ENCODE data around the gene KLHDC1.
"Not testable (repeated sequence)": the region's sequence is repeated elsewhere in the genome, so short reads cannot be mapped to it uniquely, and the experiment has no call there.

The KLHDC1 gene

GRCh38 chr14:49727171-49727570 is 34.3 kb downstream of the KLHDC1 start:
- DNase-seq (ENCODE audit: low read depth), result no peak

DNA sequence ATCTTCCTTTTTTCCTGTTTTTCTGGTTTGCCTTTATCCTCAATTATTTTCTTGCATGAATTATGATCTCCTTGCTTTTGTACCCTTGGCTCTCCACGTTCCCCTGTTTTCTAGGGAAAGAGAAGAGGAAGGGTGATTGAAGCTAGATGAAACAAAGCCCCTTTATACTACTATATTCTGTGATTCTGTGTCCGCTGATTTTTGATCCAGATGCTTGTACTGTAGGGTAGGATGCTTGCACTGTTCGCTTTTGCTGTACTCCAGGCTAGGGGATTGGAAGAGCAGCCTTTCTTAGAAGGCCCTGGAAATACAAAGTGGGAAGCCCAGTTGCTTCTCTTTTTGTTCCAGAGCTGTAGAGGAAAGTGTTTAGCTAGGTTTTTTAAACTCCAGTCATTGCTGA is 40.0 kb downstream of the KLHDC1 start:
- no peak for DNase-seq (ENCODE audit: low read depth)

DNA sequence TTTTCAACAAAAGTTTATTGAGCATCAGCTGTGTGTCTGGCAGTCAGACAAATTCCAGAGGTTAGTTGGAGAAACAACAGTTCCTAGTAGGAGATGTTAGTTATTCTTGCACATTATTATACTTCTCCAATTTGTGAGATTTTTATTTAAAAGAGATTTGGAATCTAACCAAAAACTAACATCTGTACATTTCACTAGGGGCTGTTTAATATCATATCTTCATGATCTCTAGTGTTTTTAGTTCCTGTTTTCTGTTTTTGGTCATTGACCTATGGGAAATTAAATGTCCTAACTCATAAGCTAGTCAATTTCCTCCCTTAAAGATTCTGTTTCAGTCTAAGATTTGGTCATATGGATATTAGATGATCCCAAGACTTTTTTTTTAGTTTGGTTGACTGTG is 40.9 kb downstream of the KLHDC1 start:
- no peak for DNase-seq (ENCODE audit: low read depth)

- DNase-seq (ENCODE audit: low read depth), result not testable (repeated sequence)
Observed at GRCh38 chr14:49735669-49736068, 42.7 kb downstream of the KLHDC1 start.

DNA sequence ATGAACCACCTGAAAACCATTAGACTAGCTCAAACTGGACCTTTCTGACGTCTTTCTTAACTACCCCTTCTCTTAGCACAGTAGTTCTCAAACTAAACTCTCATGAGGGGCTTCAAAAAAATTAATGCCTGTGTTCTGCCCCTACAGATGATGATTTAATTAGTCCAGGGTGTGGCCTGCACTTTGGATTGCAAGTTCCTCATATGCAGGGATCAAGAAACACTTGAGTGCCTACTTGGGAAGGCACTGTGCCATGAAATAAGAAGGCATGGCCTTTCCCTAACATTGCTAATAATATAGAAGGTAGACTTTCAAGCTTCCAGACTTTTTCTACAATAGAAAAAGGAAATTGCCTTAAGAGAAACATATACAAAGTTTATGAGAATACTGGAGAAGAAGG is 52.3 kb downstream of the KLHDC1 start:
- no peak for DNase-seq (ENCODE audit: low read depth)

GRCh38 chr14:49746476-49746875 is 53.6 kb downstream of the KLHDC1 start:
- not testable (repeated sequence) for DNase-seq (ENCODE audit: low read depth)

DNA sequence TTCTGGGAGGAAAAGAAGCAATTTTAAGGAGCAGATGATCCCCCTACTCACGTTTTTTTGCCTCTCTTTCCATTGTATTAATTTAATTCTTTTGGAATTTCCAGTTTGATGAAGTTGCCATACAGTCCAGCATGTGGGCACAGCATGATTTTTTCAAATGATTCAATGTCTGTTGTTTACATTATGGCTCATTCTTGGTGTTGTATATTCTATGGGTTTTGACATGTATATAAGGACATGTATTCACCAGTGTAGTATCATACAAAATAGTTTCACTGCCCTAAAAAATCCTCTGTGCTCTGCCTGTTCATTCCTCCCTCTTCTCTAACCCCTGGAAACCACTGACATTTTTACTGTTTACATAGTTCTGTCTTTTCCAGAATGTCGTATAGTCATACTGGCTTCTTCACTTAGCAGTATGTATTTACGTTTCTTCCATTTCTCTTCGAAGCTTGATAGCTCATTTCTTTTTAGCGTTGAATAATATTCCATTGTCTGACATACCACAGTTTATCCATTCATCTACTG is 61.7 kb downstream of the KLHDC1 start:
- no peak for DNase-seq (ENCODE audit: low read depth)

DNA sequence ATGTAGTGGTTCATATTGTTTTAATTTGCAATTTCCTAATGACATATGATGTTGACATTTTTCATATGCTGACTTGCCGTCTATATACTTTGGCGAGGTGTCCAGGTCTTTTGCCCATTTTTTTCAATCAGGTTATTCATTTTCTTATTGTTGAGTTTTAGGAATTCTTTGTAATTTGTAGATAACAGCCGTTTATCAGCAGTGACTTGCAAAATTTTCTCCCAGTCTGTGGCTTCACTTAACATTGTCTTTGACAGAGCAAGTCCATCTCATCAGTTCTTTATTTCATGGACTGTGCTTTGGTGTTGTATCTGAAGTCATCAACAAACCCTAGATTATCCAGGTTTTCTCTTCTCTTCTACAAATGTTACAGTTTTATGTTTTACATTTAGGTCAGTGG is 62.5 kb downstream of the KLHDC1 start:
- DNase-seq (ENCODE audit: low read depth), result no peak

GRCh38 chr14:49761839-49762551 is 69.1 kb downstream of the KLHDC1 start:
- DNase-seq (ENCODE audit: low read depth), result no peak

GRCh38 chr14:49766839-49767238 is 73.9 kb downstream of the KLHDC1 start:
- DNase-seq (ENCODE audit: low read depth), result no peak

DNA sequence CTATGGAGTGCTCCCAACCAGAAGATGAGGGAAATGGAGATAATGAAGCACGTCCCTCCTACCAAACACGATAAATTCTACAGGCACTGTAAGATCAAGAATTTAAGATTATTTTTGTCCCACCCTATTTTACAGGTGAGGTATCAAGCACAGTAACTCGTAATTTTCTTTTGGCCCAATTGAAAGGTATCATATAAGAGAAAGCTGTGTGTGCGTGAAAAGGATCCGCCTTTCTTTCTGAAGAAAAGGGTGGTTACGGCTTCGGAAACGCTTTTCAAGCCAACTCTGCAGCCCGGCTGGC is 74.3 kb downstream of the KLHDC1 start:
- no peak for DNase-seq (ENCODE audit: low read depth)

DNA sequence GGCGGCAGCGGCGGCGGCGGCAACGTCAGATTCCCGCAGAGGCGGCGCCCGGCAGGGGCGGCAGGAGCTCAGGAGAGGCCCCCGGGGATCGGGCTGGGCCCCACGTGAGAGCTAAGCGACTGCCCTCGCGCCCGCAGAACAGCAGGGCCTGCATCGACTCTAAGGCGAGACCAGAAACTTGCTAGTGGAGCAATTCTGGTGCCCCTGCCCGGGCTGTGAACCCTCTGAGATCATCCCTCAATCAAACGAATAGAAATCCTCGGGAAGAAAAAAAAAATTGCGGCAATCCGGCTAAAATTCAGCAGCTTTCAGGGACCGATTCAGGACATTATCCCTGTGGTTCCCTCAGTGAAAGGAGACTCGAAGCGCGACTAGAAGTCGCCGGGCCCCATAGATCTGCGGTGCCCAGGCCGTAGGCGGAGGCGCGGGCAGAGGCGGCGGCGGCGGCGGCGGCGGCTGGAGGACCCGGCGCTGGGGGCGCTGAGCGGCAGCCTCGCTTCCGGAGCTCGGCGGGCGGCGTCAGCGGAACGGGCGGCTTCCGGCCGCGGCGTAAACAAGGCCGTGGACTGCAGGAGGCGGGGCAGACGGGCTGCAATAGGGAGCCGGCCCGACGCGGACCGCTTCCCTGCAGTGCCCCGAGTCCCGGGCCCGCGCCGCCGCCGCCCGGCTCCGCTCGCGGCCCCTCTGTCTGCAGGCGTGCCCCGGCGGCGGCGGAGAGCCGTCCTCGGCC is 74.8 kb downstream of the KLHDC1 start, which contains the start of gene KLHDC2:
TSS of gene KLHDC2 (plus strand) at position 583 of the 730 bp plus-strand sequence. CDS start 316 bp downstream, outside the sequence.
- DNase-seq (ENCODE audit: low read depth), result peak; percentile 92

- peak; percentile 63 for DNase-seq (ENCODE audit: low read depth)
Observed at GRCh38 chr14:49768301-49769121, 75.6 kb downstream of the KLHDC1 start.

GRCh38 chr14:49769171-49769570 is 76.3 kb downstream of the KLHDC1 start:
- DNase-seq (ENCODE audit: low read depth), result peak; percentile 34

DNA sequence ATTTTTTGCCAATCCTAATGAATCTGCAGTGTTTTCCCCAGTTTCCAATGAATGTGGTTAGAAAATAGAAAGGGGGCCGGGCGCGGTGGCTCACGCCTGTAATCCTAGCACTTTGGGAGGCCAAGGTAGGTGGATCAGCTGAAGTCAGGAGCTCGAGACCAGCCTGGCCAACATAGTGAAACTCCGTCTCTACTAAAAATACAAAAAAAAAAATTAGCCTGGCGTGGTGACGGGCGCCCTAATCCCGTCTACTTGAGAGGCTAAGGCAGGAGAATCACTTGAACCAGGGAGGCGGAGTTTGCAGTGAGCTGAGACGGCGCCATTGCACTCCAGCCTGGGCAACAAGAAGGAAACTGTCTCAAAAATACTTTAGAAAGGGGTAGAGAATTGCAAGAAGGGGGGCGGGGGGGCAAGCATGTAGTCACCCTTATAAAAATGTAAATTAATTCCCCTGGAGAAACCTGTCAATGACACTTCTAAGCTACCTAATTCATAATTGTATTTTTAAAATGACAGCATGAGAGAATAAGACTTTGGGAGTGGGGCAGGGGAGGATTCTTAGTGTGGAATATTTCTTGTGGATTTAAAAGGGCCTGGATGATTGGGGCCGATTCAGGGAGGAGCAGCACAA is 76.8 kb downstream of the KLHDC1 start:
- no peak for DNase-seq (ENCODE audit: low read depth)

- peak; percentile 58 for DNase-seq (ENCODE audit: low read depth)
Observed at GRCh38 chr14:49770212-49770817, 77.4 kb downstream of the KLHDC1 start.

GRCh38 chr14:49771691-49772090 is 78.8 kb downstream of the KLHDC1 start:
- DNase-seq (ENCODE audit: low read depth), result not testable (repeated sequence)

DNA sequence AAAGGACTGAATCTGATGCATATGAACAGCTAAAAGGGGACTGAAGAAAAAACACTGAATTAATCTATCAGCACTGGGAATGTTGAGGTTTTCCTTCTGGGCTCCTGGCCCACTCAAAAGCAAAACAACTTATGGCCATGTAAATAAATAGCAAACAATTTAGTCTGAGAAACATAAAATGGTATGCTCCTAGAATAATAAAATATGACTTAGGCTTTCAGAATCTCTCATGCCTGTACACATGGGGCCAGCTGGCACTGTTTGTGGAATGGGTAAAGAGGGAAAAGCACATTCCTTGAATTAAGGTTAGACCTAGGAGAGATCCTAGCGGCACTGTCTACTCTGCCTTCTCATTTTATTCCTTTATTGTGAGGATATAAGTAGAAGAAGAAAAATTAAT is 81.2 kb downstream of the KLHDC1 start:
- DNase-seq (ENCODE audit: low read depth), result peak; percentile 12

DNA sequence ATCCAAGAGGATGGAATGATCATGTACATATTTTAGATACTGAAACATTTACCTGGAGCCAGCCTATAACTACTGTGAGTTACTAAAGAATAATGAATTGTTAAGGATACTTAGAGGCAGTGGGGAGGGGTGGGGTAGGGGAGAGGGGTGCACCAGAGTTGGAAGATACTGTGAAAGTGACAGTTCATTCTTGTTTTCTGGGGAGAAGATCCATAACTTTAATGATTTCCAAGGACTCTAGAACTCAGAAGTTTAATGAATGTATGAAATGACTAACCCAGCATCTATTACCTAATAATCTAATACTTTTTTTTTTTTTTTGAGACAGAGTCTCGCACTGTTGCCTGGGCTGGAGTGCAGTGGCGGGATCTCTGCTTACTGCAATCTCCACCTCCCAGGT is 85.5 kb downstream of the KLHDC1 start:
- no peak for DNase-seq (ENCODE audit: low read depth)

DNA sequence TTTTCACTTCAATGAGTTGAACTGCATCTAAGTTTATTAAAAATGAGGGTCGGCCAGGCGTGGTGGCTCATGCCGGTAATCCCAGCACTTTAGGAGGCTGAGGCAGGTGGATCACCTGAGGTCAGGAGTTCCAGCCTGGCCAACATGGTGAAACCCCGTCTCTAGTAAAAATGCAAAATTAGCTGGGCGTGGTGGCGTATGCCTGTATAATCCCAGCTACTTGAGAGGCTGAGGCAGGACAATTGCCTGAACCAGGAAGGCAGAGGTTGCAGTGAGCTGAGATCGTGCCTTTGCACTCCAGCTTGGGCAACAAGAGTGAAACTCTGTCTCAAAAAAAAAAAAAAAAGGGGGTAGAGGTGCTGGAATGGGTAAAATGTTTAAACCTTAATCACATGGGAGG is 88.1 kb downstream of the KLHDC1 start:
- not testable (repeated sequence) for DNase-seq (ENCODE audit: low read depth)

GRCh38 chr14:49783394-49784014 is 90.6 kb downstream of the KLHDC1 start:
- no peak for DNase-seq (ENCODE audit: low read depth)
